BJ (cell line): ENCODE results near the gene OXLD1. TPM values are rescaled to one million over a fixed set of nuclear protein-coding genes. Genes with fewer than 3 reads are reported as not detected.

Experiments
- CTCF ChIA-PET: fragments of 350-600 bp; formaldehyde crosslinking; extraction: SDS; loops from one replicate; lab custom pipeline; 2021; ENCODE audit warnings: antibody characterized with exemption, inconsistent platforms; lab: Yijun Ruan, JAX
- POLR2A ChIA-PET: fragments of 300-600 bp; sonication (Branson Sonifier 250); formaldehyde crosslinking; extraction: SDS; loops from one replicate; lab custom pipeline; 2021; ENCODE audit warnings: antibody characterized with exemption; lab: Charles Lee
- DNase-seq: peaks from one replicate; pipeline ENCODE4 v3.0.0-alpha.2; 2011; ENCODE audit warnings: low read depth
- H3K27me3 ChIP-seq: 2 replicates; pipeline ENCODE4 v1.6.0; 2011; ENCODE audit warnings: low read length; ENCODE audit not compliant: control insufficient read depth, insufficient read depth
- H3K36me3 ChIP-seq: 2 replicates; pipeline ENCODE4 v1.5.1; 2011; ENCODE audit warnings: low read length; ENCODE audit not compliant: control insufficient read depth, insufficient read depth
- H3K4me3 ChIP-seq: 2 replicates; pipeline ENCODE4 v1.5.1; 2011; ENCODE audit warnings: low read depth, mild to moderate bottlenecking, control low read depth, low read length
- polyA plus RNA-seq: library from polyadenylated mRNA; depleted of rRNA; stranded (reverse); fragments of >200 nt; gene quantifications from 2 replicates; pipeline ENCODE4 v1.2.3, GENCODE V29; 2011
- TF ChIP-seq, protein P1 (sequence below): IDR thresholded peaks from 2 replicates; pipeline ENCODE4 v1.5.1; 2011; ENCODE audit warnings: low read depth, mild to moderate bottlenecking, control low read depth, inconsistent platforms, low read length, moderate library complexity; ENCODE audit not compliant: insufficient read depth

Gene OXLD1
- polyA plus RNA-seq, 1 experiment: 29.6 TPM

DNA sequence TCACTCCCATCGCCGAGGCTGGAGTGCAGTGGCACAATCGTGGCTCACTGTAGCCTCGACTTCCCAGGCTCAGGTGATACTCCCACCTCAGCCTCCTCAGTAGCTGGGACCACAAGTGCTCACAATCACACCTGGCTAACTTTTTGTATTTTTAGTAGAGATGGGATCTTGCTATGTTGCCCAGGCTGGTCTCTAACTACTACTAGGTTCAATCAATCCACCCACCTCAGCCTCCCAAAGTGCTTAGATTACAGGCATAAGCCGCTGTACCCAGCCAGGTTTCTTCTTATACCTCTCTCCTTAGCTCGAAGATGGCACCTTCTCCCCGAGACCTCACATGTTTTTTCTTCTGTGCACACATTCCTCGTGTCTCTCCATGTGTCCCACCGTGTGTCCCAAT lies 26.4 kb downstream of the OXLD1 start:
- no peaks in the 10 kb centered on the region; the same call in none of the 2 replicates for H3K36me3 ChIP-seq
- ChIA-PET CTCF (no interaction called here), POLR2A (no interaction called here)
- DNase-seq: no peak
- H3K27me3 ChIP-seq: no peaks in the 10 kb centered on the region
- H3K4me3 ChIP-seq: no peak overlapping the region
- TF ChIP-seq, protein P1, sequence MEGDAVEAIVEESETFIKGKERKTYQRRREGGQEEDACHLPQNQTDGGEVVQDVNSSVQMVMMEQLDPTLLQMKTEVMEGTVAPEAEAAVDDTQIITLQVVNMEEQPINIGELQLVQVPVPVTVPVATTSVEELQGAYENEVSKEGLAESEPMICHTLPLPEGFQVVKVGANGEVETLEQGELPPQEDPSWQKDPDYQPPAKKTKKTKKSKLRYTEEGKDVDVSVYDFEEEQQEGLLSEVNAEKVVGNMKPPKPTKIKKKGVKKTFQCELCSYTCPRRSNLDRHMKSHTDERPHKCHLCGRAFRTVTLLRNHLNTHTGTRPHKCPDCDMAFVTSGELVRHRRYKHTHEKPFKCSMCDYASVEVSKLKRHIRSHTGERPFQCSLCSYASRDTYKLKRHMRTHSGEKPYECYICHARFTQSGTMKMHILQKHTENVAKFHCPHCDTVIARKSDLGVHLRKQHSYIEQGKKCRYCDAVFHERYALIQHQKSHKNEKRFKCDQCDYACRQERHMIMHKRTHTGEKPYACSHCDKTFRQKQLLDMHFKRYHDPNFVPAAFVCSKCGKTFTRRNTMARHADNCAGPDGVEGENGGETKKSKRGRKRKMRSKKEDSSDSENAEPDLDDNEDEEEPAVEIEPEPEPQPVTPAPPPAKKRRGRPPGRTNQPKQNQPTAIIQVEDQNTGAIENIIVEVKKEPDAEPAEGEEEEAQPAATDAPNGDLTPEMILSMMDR: no peak

DNA sequence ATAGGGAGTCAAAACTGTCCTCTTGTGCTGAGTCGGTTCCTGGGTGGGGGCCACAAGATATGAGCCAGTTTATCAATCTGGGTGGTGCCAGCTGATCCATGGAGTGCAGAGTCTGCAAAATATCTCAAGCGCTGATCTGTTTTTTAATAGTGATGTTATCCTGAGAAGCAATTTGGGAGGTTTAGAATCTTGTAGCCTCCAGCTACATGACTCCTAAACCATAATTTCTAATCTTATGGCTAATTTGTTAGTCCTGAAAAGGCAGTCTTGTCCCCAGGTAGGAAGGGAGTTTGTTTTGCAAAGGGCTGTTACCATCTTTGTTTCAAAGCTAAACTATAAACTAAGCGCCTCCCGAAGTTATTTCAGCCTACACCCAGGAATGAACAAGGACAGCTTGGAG lies 27.7 kb downstream of the OXLD1 start:
- CTCF ChIA-PET: interaction anchor here (1.3 kb wide), 1 partner anchor 21 kb away, joined by 3 read pairs; no protein-coding TSS in a partner anchor
- TF ChIP-seq, protein P1: no peak
- POLR2A ChIA-PET: no interaction called here
- no peaks in the 10 kb centered on the region; the same call in none of the 2 replicates for H3K36me3 ChIP-seq
- H3K27me3 ChIP-seq: no peaks in the 10 kb centered on the region
- no peak for DNase-seq
- H3K4me3 ChIP-seq: no peak overlapping the region

DNA sequence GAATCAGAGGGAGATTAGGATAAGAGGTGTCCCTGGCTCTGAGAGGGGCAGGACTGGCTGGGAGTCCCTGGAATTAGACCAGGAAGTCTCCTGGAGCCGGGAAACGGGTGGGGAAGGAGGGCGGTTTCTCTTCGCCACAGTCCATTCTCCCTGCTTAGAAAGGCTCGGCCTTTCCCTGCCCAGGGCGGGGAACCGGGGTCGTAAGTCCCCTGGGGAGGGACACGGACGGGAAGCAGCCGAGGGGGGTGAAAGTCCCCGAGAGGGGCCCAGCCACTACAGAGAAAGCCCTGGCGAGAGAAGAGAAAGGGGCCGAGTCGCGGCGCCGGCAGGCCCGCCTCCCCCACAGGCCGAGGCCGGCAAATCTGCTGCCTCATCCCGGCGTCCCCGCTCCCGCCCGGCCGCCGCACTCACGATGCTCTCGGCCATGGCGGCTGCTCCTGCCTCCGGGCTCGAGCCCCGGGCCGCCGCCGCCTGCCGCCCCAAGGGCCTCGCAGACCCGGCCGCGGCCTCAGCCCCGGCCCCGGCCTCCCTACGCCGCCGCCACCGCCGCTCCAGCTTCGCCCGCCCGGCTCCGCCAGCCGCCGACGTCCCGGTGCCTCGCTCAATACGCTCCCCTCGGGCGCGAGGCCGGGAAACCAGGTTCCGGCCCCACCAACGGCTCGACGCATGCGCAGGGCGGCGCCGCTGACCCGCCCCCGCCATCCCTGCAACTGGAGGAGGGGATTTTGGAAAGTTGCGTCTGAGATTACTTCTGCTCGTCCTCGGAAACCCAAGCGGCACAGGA lies 29.7 kb downstream of the OXLD1 start, which contains the start of the genes NPLOC4 and TSPAN10:
TSS of gene NPLOC4 (minus strand) at position 608 of the 784 bp plus-strand sequence. CDS start at position 426, 182 bp downstream.
TSS of gene TSPAN10 (plus strand) at position 692 of the 784 bp plus-strand sequence. CDS start 5,217 bp downstream, outside the sequence.
- Histone ChIP-seq H3K36me3 (no peaks in the 10 kb centered on the region; the same call in none of the 2 replicates), H3K4me3 (peak within 1 kb of the TSS; percentile 82), H3K27me3 (no peaks in the 10 kb centered on the region)
- TF ChIP-seq, protein P1: no peak
- CTCF ChIA-PET: no interaction called here
- POLR2A ChIA-PET: interaction anchor here (0.6 kb wide), 1 partner anchor 20 kb away, joined by 4 read pairs; no protein-coding TSS in a partner anchor
- DNase-seq: no peak

DNA sequence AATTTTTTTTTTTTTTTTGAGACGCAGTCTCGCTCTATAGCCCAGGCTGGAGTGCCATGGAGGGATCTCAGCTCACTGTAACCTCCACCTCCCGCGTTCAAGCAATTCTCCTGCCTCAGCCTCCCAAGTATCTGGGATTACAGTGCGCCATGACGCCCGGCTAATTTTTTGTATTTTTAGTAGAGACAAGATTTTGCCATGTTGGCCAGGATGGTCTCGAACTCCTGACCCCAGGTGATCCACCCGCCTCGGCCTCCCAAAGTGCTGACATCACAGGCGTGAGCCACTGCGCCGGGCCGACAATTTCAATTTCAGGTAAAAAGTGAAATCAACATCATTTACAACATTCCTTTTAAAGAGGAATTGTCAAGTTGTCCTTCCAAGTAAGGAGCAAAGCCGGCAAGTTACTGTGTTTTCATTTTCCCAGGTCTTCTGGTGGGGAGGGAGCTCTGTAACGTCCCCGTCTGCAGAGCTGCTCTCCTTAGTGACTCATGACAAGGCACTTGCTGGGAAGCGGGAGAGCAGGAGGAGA lies 30.4 kb downstream of the OXLD1 start:
- CTCF ChIA-PET: no interaction called here

DNA sequence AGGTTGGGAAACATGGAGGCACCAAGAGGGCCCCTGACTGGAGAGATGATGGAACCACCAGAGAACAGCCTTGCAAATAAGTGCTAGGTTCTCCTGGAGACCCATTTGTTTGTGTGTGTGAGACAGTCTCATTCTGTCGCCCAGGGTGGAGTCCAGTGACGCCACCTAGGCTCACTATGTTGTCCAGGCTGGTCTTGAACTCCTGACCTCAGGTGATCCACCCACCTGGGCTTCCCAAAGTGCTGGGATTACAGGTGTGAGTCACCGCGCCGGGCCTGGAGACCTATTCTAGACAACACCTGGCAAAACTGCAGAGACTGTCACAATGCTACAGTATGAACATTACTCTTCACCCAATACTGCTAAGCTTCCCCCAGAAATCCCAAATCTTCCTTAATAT lies 31.0 kb downstream of the OXLD1 start:
- no peak for DNase-seq
- ChIA-PET POLR2A (no interaction called here), CTCF (no interaction called here)
- TF ChIP-seq, protein P1: no peak
- no peaks in the 10 kb centered on the region; the same call in 1 of the 2 replicates for H3K36me3 ChIP-seq
- H3K4me3 ChIP-seq: no peak overlapping the region
- H3K27me3 ChIP-seq: no peaks in the 10 kb centered on the region

More for the DNA sequence above, 30.4 kb downstream of the OXLD1 start:
- Histone ChIP-seq H3K4me3 (peak overlapping the region; percentile 82), H3K27me3 (no peaks in the 10 kb centered on the region), H3K36me3 (no peaks in the 10 kb centered on the region; the same call in 1 of the 2 replicates)
- no peak for DNase-seq
- TF ChIP-seq, protein P1: no peak
- POLR2A ChIA-PET: no interaction called here
